H1 (cell line): ENCODE data around the gene RPL36AL. TPM values are rescaled to one million over a fixed set of nuclear protein-coding genes. Genes with fewer than 3 reads are reported as not detected.
A peak's percentile ranks its signal among the peaks of the same experiment; 100 is the strongest.

ENCODE experiments used
- ASH2L ChIP-seq: fragments of 200-600, 300-600 bp; sonication (generic); IDR thresholded peaks from one replicate; pipeline ENCODE4 v1.7.1; 2017; ENCODE audit warnings: low read length
- BRCA1 ChIP-seq: IDR thresholded peaks from 2 replicates; pipeline ENCODE4 v1.6.1; 2012; ENCODE audit warnings: low read depth, low read length, improper control_type of control experiment
- CBX5 ChIP-seq: fragments of 300-800, 300-1000 bp; sonication (generic); IDR thresholded peaks from 2 replicates; pipeline ENCODE4 v1.7.1; 2016; ENCODE audit warnings: antibody characterized with exemption, low read length, low read depth
- CEBPB ChIP-seq: IDR thresholded peaks from 2 replicates; pipeline ENCODE4 v1.6.1; 2012; ENCODE audit warnings: low read depth, low read length
- CTCF ChIP-seq, 3 experiments: IDR thresholded peaks; 1 replicate in 2 of 3; 2 replicates in 1 of 3; pipeline versions ENCODE4 v1.5.1 to v1.6.1; 2011; ENCODE audit warnings: low read length in 3 of 3, mild to moderate bottlenecking in 3 of 3, inconsistent platforms in 2 of 3, low read depth in 1 of 3, moderate library complexity in 1 of 3; ENCODE audit not compliant: insufficient read depth in 1 of 3; ENCODE audit errors: control extremely low read depth in 1 of 3
- EGR1 ChIP-seq: IDR thresholded peaks from 2 replicates; pipeline ENCODE4 v1.6.1; 2011; ENCODE audit warnings: low read depth, low read length, borderline replicate concordance
- EP300 ChIP-seq, 2 experiments: IDR thresholded peaks; 1 replicate in 1 of 2; 2 replicates in 1 of 2; pipeline ENCODE4 v1.6.1; 2011 to 2012; ENCODE audit warnings: low read depth in 2 of 2, low read length in 2 of 2, mild to moderate bottlenecking in 2 of 2, borderline replicate concordance in 1 of 2, inconsistent platforms in 1 of 2, moderate library complexity in 1 of 2
- EZH2 ChIP-seq: fragments of 200-600 bp; sonication (generic); IDR thresholded peaks from 2 replicates; pipeline ENCODE4 v1.7.1; 2012; ENCODE audit warnings: low read depth, mild to moderate bottlenecking, moderate library complexity, low read length, inconsistent platforms; ENCODE audit not compliant: severe bottlenecking
- FOSL1 ChIP-seq: IDR thresholded peaks from 2 replicates; pipeline ENCODE4 v1.6.1; 2011; ENCODE audit warnings: mild to moderate bottlenecking, low read depth, low read length, moderate library complexity; ENCODE audit not compliant: insufficient read depth
- HDAC6 ChIP-seq: IDR thresholded peaks from one replicate; pipeline ENCODE4 v1.7.1; 2012; ENCODE audit warnings: low read depth, mild to moderate bottlenecking, inconsistent platforms, low read length, moderate library complexity
- MAFK ChIP-seq: IDR thresholded peaks from 2 replicates; pipeline ENCODE4 v1.6.1; 2012; ENCODE audit warnings: low read depth, mild to moderate bottlenecking, improper control_type of control experiment, low read length
- MAX ChIP-seq: IDR thresholded peaks from 2 replicates; pipeline ENCODE4 v1.6.1; 2012; ENCODE audit warnings: inconsistent platforms
- RNF2 ChIP-seq: fragments of 200-900, 300-1000 bp; sonication (generic); IDR thresholded peaks from 2 replicates; pipeline ENCODE4 v1.7.1; 2016; ENCODE audit warnings: borderline replicate concordance, low read depth, mild to moderate bottlenecking, antibody characterized with exemption, low read length; ENCODE audit not compliant: poor library complexity, severe bottlenecking; ENCODE audit errors: missing control alignments
- RXRA ChIP-seq: IDR thresholded peaks from 2 replicates; pipeline ENCODE4 v1.6.1; 2011; ENCODE audit warnings: low read depth, mild to moderate bottlenecking, low read length, moderate library complexity; ENCODE audit not compliant: insufficient read depth
- SIN3A ChIP-seq, 2 experiments: IDR thresholded peaks in 1 of 2; conservative IDR thresholded peaks in 1 of 2; 2 replicates each; pipeline ENCODE4 v1.6.1; 2011 to 2012; ENCODE audit warnings: low read length in 2 of 2, improper control_type of control experiment in 1 of 2, low read depth in 1 of 2, mild to moderate bottlenecking in 1 of 2
- SP1 ChIP-seq: IDR thresholded peaks from 2 replicates; pipeline ENCODE4 v1.6.1; 2011; ENCODE audit warnings: low read depth, low read length
- SP4 ChIP-seq: IDR thresholded peaks from 2 replicates; pipeline ENCODE4 v1.6.1; 2012; ENCODE audit warnings: low read length, inconsistent platforms
- SRF ChIP-seq: IDR thresholded peaks from 2 replicates; pipeline ENCODE4 v1.6.1; 2011; ENCODE audit warnings: mild to moderate bottlenecking, low read depth, low read length, moderate library complexity
- TAF7 ChIP-seq: optimal IDR thresholded peaks from 2 replicates; pipeline ENCODE3; 2011; ENCODE audit warnings: low read depth, mild to moderate bottlenecking, inconsistent platforms, low read length, moderate library complexity, borderline replicate concordance
- YY1 ChIP-seq: IDR thresholded peaks from 2 replicates; pipeline ENCODE4 v1.6.1; 2011; ENCODE audit warnings: low read depth, mild to moderate bottlenecking, low read length
- ZNF274 ChIP-seq: IDR thresholded peaks from 2 replicates; pipeline ENCODE4 v1.7.0; 2012; ENCODE audit warnings: low read length, borderline replicate concordance; ENCODE audit errors: extremely low read depth
- polyA plus RNA-seq, 7 experiments: library from polyadenylated mRNA; depleted of rRNA in 3 of 7; stranded (reverse) in 5 of 7; unstranded in 2 of 7; fragments of >200 nt in 5 of 7; fragments of 200-250 nt in 2 of 7; gene quantifications; 1 replicate in 5 of 7; 2 replicates in 1 of 7; 4 replicates in 1 of 7; pipeline versions ENCODE4 v1.2.1 to v1.2.3, GENCODE V29; 2011 to 2013; ENCODE audit warnings: missing spikeins in 2 of 7, mixed read lengths in 2 of 7
- total RNA-seq: library from RNA; stranded (reverse); fragmentation: NEBNext Ultra II Directional; extraction: Animal tissue kit (Norgen Biotek cat#: 25700); gene quantifications from 2 replicates; pipeline ENCODE4 v1.2.1, GENCODE V29; 2021

Gene RPL36AL
- total and polyA plus RNA-seq, 2 of the 8 experiments (the other 6 are each of a cell fraction or from before 2014, with no cell fraction given): 138 to 230 TPM

GRCh38 chr14:49598485-49599300 is 21.7 kb downstream of the RPL36AL start, which contains the start of gene LRR1 (continued):
- peak; percentile 47; the same call in 1 of the 2 replicates for TF ChIP-seq BRCA1
- TF ChIP-seq CBX5: no peak
- TF ChIP-seq YY1: peak; percentile 91
- TF ChIP-seq CTCF (IDR thresholded peaks at IDR 0.05; ENCODE audit: control extremely low read depth in 1 of 3, insufficient read depth in 1 of 3, low read depth in 1 of 3, low read length in 3 of 3): no peak
- no peak for TF ChIP-seq MAX
- TF ChIP-seq HDAC6: no peak
- no peak for TF ChIP-seq FOSL1
- TF ChIP-seq SP4: peak; percentile 97
- TF ChIP-seq MAFK: no peak
- no peak for TF ChIP-seq EGR1
- TF ChIP-seq EZH2: no peak
- TF ChIP-seq ZNF274: no peak
- TF ChIP-seq TAF7: peak; percentile 87
- TF ChIP-seq SRF: no peak
- no peak for TF ChIP-seq SP1
- no peak for TF ChIP-seq CEBPB
- peak in 1 of 2 experiments; percentile 5; a peak in 2 of 4 replicates for TF ChIP-seq SIN3A (conservative IDR thresholded peaks at IDR 0.05 in 1 of 2, IDR thresholded peaks at IDR 0.05 in 1 of 2; ENCODE audit: low read depth in 1 of 2, low read length in 2 of 2)
- TF ChIP-seq ASH2L: peak; percentile 98
- TF ChIP-seq EP300 (IDR thresholded peaks at IDR 0.05; ENCODE audit: borderline replicate concordance in 1 of 2, low read depth in 2 of 2, low read length in 2 of 2): no peak
- no peak for TF ChIP-seq RXRA
- TF ChIP-seq RNF2: no peak
